ENCODE results near the gene ATG4B. TPM values are rescaled to one million over a fixed set of nuclear protein-coding genes. Genes with fewer than 3 reads are reported as not detected.
"Not testable (repeated sequence)": the region's sequence is repeated elsewhere in the genome, so short reads cannot be mapped to it uniquely, and the experiment has no call there.

ATG4B gene
- total RNA-seq, 1 donor from 2014 or later = 101 TPM

GRCh38 chr2:241658296-241658695 is 20.8 kb downstream of the ATG4B start:
- CTCF ChIA-PET = interaction anchor here (1.9 to 2.0 kb wide), 2 partner anchors 221 to 807 kb away, joined by 5 to 8 read pairs; no protein-coding TSS in a partner anchor
- POLR2A ChIA-PET = no interaction called here
- no peak overlapping the region for H3K27ac Mint-ChIP-seq
- H3K36me3 Mint-ChIP-seq (ENCODE audit: low read depth) = peaks cover 82% of the 10 kb centered on the region
- no peak for DNase-seq
- H3K27me3 Mint-ChIP-seq = no peaks in the 10 kb centered on the region
- H3K4me1 Mint-ChIP-seq = no peaks in the 10 kb centered on the region
- no peaks in the 10 kb centered on the region for H3K9me3 Mint-ChIP-seq
- no peak overlapping the region for H3K4me3 Mint-ChIP-seq
- no peak for ATAC-seq (ENCODE audit: low read depth)
- TF ChIP-seq, protein P1, sequence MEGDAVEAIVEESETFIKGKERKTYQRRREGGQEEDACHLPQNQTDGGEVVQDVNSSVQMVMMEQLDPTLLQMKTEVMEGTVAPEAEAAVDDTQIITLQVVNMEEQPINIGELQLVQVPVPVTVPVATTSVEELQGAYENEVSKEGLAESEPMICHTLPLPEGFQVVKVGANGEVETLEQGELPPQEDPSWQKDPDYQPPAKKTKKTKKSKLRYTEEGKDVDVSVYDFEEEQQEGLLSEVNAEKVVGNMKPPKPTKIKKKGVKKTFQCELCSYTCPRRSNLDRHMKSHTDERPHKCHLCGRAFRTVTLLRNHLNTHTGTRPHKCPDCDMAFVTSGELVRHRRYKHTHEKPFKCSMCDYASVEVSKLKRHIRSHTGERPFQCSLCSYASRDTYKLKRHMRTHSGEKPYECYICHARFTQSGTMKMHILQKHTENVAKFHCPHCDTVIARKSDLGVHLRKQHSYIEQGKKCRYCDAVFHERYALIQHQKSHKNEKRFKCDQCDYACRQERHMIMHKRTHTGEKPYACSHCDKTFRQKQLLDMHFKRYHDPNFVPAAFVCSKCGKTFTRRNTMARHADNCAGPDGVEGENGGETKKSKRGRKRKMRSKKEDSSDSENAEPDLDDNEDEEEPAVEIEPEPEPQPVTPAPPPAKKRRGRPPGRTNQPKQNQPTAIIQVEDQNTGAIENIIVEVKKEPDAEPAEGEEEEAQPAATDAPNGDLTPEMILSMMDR (IDR thresholded peaks at IDR 0.05) = no peak
- intact Hi-C loops (cut with micrococcal nuclease) = no loop called here

DNA sequence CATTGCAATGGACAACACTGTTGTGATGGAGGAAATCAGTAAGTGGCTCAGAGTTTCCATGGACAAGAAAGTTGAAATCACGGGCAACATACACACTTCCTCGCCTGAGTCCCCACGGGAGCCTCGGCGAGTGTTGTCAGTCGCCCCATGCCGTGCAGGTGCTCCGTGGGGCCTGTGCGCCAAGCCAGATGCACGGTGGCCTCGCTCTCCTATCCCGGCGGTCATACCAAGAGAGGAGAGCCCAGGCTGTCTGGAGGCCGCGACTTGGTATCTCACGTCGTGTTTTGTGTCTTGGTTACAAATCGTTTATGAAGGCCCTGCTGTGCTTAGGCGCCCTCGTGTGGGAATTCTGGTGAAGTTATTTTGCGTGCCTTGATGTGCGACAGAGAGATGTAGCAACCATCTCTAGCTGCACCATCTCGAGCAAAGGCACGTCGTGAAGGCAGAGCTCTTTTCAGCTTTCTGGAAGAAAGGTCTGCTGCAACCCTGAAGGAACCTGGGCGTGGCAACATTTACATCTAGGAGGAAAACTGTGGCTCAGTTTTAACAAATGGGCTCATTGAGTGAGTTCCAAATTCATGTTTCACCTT is 21.8 kb downstream of the ATG4B start:
- intact Hi-C loops (cut with micrococcal nuclease) = no loop called here
- ATAC-seq (ENCODE audit: low read depth) = peak; percentile 34
- Mint-ChIP-seq H3K27me3 (no peaks in the 10 kb centered on the region), H3K4me1 (no peaks in the 10 kb centered on the region), H3K4me3 (no peak overlapping the region), H3K36me3 (ENCODE audit: low read depth) (peaks cover 75% of the 10 kb centered on the region), H3K27ac (no peak overlapping the region), H3K9me3 (no peaks in the 10 kb centered on the region)
- ChIA-PET POLR2A (interaction anchor here (1.2 kb wide), 1 partner anchor 17 kb away, joined by 3 read pairs; no protein-coding TSS in a partner anchor), CTCF (interaction anchor here (1.9 to 2.0 kb wide), 2 partner anchors 220 to 808 kb away, joined by 5 to 8 read pairs; no protein-coding TSS in a partner anchor)
- DNase-seq = no peak
- TF ChIP-seq, protein P1 (IDR thresholded peaks at IDR 0.05) = no peak

- TF ChIP-seq, protein P1 (IDR thresholded peaks at IDR 0.05) = no peak
- ATAC-seq (ENCODE audit: low read depth) (no peak), DNase-seq (no peak)
- ChIA-PET POLR2A (no interaction called here), CTCF (no interaction called here)
- Mint-ChIP-seq H3K27ac (no peak overlapping the region), H3K9me3 (no peaks in the 10 kb centered on the region), H3K36me3 (ENCODE audit: low read depth) (peaks cover 62% of the 10 kb centered on the region), H3K4me3 (no peak overlapping the region), H3K4me1 (no peaks in the 10 kb centered on the region), H3K27me3 (no peaks in the 10 kb centered on the region)
- intact Hi-C loops (cut with micrococcal nuclease) = no loop called here
These were observed 23.2 kb downstream of the ATG4B start for GRCh38 chr2:241660593-241661213.

GRCh38 chr2:241662731-241663130 is 25.2 kb downstream of the ATG4B start:
- H3K4me3 Mint-ChIP-seq; H3K9me3 Mint-ChIP-seq; H3K27me3 Mint-ChIP-seq; ATAC-seq (ENCODE audit: low read depth); CTCF ChIA-PET; intact Hi-C loops (cut with micrococcal nuclease); POLR2A ChIA-PET; DNase-seq; H3K4me1 Mint-ChIP-seq; H3K27ac Mint-ChIP-seq: not testable (repeated sequence)
- peaks cover 58% of the 10 kb centered on the region for H3K36me3 Mint-ChIP-seq (ENCODE audit: low read depth)

GRCh38 chr2:241665731-241666440 is 28.4 kb downstream of the ATG4B start:
- Mint-ChIP-seq H3K36me3 (ENCODE audit: low read depth) (peaks cover 58% of the 10 kb centered on the region), H3K27me3 (no peaks in the 10 kb centered on the region), H3K4me1 (no peaks in the 10 kb centered on the region), H3K4me3 (no peak overlapping the region), H3K9me3 (no peaks in the 10 kb centered on the region), H3K27ac (no peak overlapping the region)
- intact Hi-C loops (cut with micrococcal nuclease) = loop anchor here (1.0 kb wide), 1 partner anchor 212 kb away; no protein-coding TSS in a partner anchor
- ChIA-PET CTCF (interaction anchor here (1.7 kb wide), 1 partner anchor 213 kb away, joined by 4 read pairs; no protein-coding TSS in a partner anchor), POLR2A (no interaction called here)
- ATAC-seq (ENCODE audit: low read depth) = no peak
- DNase-seq = no peak
- TF ChIP-seq, protein P1 (IDR thresholded peaks at IDR 0.05) = no peak
